HEK293 (cell line): ENCODE measurements around the gene CD81.

Experiments used
- KLF10 ChIP-seq: fragments of 450-650 bp; IDR thresholded peaks from 2 replicates; pipeline ENCODE4 v1.5.1; 2018; ENCODE audit warnings: missing biosample characterization, mild to moderate bottlenecking, missing genetic modification characterization
- ZFP41 ChIP-seq: fragments of 450-650 bp; formaldehyde crosslinking; IDR thresholded peaks from 2 replicates; pipeline ENCODE4 v1.5.1; 2016; ENCODE audit warnings: missing biosample characterization, missing genetic modification characterization, borderline replicate concordance
- ZNF202 ChIP-seq: fragments of 450-650 bp; formaldehyde crosslinking; IDR thresholded peaks from 2 replicates; pipeline ENCODE4 v1.5.1; 2016; ENCODE audit warnings: missing biosample characterization, missing genetic modification characterization, borderline replicate concordance
- ZNF561 ChIP-seq: fragments of 450-650 bp; IDR thresholded peaks from 2 replicates; pipeline ENCODE4 v1.5.1; 2018; ENCODE audit warnings: missing biosample characterization, missing genetic modification characterization, borderline replicate concordance
- ZNF623 ChIP-seq: fragments of 450-650 bp; formaldehyde crosslinking; IDR thresholded peaks from 2 replicates; pipeline ENCODE4 v1.5.1; 2016; ENCODE audit warnings: missing biosample characterization, missing genetic modification characterization
- TF ChIP-seq, protein P1 (sequence below): sonication (generic); formaldehyde crosslinking; IDR thresholded peaks from 2 replicates; pipeline ENCODE4 v1.8.1; 2022; ENCODE audit warnings: mild to moderate bottlenecking, moderate library complexity, missing genetic modification reagents
- TF ChIP-seq, protein P2 (sequence below): fragments of 450-650 bp; formaldehyde crosslinking; IDR thresholded peaks from 2 replicates; pipeline ENCODE4 v1.5.1; 2016; ENCODE audit warnings: missing biosample characterization, missing genetic modification characterization
- TF ChIP-seq, protein P3 (sequence below): fragments of 450-650 bp; formaldehyde crosslinking; IDR thresholded peaks from 2 replicates; pipeline ENCODE4 v1.5.1; 2017; ENCODE audit warnings: missing biosample characterization, missing genetic modification characterization
- TF ChIP-seq, protein P4 (sequence below): fragments of 450-650 bp; formaldehyde crosslinking; IDR thresholded peaks from 2 replicates; pipeline ENCODE4 v1.5.1; 2016; ENCODE audit warnings: missing biosample characterization, missing genetic modification characterization

DNA sequence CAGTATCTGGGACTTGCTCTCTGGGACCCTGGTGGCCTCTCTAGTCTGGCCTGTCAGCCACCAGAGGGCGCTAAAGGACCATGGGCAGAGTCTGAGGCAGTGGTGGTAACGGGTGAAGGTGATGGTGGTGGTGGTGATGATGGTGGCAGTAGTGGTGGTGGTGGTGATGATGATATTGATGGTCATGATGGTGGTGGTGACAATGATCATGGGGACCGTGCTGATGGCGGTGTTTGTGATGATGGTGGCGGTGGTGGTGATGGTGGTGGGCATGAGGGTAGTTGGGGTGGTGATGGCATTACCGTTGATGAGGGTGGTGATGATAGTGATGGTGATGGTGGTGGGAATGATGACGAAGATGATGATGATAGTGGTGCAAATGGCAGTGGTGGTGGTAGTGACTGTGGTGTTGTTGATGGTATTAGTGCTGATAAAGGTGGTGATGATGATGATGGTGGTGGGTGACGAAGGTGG is 51.2 kb downstream of the CD81 start:
- TF ChIP-seq ZNF561 (tag by site-specific recombination) (no peak), ZFP41 (tag by site-specific recombination) (no peak), KLF10 (tag by site-specific recombination) (no peak), ZNF202 (tag by site-specific recombination) (no peak), ZNF623 (no peak)
- TF ChIP-seq, protein P1, sequence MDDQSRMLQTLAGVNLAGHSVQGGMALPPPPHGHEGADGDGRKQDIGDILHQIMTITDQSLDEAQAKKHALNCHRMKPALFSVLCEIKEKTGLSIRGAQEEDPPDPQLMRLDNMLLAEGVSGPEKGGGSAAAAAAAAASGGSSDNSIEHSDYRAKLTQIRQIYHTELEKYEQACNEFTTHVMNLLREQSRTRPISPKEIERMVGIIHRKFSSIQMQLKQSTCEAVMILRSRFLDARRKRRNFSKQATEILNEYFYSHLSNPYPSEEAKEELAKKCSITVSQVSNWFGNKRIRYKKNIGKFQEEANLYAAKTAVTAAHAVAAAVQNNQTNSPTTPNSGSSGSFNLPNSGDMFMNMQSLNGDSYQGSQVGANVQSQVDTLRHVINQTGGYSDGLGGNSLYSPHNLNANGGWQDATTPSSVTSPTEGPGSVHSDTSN = no peak
- TF ChIP-seq, protein P2, sequence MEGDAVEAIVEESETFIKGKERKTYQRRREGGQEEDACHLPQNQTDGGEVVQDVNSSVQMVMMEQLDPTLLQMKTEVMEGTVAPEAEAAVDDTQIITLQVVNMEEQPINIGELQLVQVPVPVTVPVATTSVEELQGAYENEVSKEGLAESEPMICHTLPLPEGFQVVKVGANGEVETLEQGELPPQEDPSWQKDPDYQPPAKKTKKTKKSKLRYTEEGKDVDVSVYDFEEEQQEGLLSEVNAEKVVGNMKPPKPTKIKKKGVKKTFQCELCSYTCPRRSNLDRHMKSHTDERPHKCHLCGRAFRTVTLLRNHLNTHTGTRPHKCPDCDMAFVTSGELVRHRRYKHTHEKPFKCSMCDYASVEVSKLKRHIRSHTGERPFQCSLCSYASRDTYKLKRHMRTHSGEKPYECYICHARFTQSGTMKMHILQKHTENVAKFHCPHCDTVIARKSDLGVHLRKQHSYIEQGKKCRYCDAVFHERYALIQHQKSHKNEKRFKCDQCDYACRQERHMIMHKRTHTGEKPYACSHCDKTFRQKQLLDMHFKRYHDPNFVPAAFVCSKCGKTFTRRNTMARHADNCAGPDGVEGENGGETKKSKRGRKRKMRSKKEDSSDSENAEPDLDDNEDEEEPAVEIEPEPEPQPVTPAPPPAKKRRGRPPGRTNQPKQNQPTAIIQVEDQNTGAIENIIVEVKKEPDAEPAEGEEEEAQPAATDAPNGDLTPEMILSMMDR (tag by site-specific recombination) = peak; percentile 91
- TF ChIP-seq, protein P3, sequence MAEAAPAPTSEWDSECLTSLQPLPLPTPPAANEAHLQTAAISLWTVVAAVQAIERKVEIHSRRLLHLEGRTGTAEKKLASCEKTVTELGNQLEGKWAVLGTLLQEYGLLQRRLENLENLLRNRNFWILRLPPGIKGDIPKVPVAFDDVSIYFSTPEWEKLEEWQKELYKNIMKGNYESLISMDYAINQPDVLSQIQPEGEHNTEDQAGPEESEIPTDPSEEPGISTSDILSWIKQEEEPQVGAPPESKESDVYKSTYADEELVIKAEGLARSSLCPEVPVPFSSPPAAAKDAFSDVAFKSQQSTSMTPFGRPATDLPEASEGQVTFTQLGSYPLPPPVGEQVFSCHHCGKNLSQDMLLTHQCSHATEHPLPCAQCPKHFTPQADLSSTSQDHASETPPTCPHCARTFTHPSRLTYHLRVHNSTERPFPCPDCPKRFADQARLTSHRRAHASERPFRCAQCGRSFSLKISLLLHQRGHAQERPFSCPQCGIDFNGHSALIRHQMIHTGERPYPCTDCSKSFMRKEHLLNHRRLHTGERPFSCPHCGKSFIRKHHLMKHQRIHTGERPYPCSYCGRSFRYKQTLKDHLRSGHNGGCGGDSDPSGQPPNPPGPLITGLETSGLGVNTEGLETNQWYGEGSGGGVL (tag by site-specific recombination) = no peak
- TF ChIP-seq, protein P4, sequence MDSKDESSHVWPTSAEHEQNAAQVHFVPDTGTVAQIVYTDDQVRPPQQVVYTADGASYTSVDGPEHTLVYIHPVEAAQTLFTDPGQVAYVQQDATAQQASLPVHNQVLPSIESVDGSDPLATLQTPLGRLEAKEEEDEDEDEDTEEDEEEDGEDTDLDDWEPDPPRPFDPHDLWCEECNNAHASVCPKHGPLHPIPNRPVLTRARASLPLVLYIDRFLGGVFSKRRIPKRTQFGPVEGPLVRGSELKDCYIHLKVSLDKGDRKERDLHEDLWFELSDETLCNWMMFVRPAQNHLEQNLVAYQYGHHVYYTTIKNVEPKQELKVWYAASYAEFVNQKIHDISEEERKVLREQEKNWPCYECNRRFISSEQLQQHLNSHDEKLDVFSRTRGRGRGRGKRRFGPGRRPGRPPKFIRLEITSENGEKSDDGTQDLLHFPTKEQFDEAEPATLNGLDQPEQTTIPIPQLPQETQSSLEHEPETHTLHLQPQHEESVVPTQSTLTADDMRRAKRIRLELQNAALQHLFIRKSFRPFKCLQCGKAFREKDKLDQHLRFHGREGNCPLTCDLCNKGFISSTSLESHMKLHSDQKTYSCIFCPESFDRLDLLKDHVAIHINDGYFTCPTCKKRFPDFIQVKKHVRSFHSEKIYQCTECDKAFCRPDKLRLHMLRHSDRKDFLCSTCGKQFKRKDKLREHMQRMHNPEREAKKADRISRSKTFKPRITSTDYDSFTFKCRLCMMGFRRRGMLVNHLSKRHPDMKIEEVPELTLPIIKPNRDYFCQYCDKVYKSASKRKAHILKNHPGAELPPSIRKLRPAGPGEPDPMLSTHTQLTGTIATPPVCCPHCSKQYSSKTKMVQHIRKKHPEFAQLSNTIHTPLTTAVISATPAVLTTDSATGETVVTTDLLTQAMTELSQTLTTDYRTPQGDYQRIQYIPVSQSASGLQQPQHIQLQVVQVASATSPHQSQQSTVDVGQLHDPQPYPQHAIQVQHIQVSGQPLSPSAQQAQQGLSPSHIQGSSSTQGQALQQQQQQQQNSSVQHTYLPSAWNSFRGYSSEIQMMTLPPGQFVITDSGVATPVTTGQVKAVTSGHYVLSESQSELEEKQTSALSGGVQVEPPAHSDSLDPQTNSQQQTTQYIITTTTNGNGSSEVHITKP (tag by site-specific recombination) = no peak
